A673 (cell line): ENCODE results near the gene SLC7A9.

Experiments used
- EZH2 ChIP-seq: fragments of 200-600 bp; sonication (generic); IDR thresholded peaks from 2 replicates; pipeline ENCODE4 v1.6.1; 2017; ENCODE audit warnings: borderline replicate concordance, low read depth, mild to moderate bottlenecking, mixed read lengths, antibody characterized with exemption, low read length; ENCODE audit not compliant: poor library complexity, severe bottlenecking
- TF ChIP-seq, protein P1 (sequence below): fragments of 300-800, 200-600 bp; sonication (generic); conservative IDR thresholded peaks from 2 replicates; pipeline ENCODE4 v1.5.1; 2017; ENCODE audit warnings: low read depth, mild to moderate bottlenecking, antibody characterized with exemption, low read length, moderate library complexity, mixed read lengths

DNA sequence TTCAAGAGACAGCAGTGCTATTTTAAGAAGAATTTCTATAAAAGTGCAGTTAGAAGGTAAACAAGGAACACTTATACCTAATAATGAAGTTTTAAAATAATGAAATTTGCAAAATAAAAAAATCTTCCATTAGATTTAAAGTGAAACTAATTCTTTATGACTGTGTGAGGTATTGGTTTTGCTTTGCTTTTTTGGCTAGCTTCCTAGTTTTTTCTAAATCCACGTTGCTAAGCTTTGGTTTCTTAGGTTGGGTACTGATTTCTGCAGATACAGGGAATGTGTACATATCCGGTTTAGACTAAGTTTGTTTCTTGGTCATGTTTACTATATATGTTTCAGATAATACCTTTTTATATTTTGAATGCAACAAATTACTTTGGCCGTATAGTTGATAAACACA is 59.8 kb downstream of the SLC7A9 start:
- TF ChIP-seq, protein P1, sequence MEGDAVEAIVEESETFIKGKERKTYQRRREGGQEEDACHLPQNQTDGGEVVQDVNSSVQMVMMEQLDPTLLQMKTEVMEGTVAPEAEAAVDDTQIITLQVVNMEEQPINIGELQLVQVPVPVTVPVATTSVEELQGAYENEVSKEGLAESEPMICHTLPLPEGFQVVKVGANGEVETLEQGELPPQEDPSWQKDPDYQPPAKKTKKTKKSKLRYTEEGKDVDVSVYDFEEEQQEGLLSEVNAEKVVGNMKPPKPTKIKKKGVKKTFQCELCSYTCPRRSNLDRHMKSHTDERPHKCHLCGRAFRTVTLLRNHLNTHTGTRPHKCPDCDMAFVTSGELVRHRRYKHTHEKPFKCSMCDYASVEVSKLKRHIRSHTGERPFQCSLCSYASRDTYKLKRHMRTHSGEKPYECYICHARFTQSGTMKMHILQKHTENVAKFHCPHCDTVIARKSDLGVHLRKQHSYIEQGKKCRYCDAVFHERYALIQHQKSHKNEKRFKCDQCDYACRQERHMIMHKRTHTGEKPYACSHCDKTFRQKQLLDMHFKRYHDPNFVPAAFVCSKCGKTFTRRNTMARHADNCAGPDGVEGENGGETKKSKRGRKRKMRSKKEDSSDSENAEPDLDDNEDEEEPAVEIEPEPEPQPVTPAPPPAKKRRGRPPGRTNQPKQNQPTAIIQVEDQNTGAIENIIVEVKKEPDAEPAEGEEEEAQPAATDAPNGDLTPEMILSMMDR: no peak
- no peak for TF ChIP-seq EZH2
